Erythroblast (primary cell): ENCODE data around the gene MUC2.

ENCODE experiments used
- GATA1 ChIP-seq: IDR thresholded peaks from 2 replicates; pipeline ENCODE4 v1.6.1; 2011; ENCODE audit warnings: low read depth, mild to moderate bottlenecking, control low read depth, low read length, moderate library complexity
- POLR2A ChIP-seq: IDR thresholded peaks from 2 replicates; pipeline ENCODE4 v1.6.1; 2011; ENCODE audit warnings: mild to moderate bottlenecking, low read length

DNA sequence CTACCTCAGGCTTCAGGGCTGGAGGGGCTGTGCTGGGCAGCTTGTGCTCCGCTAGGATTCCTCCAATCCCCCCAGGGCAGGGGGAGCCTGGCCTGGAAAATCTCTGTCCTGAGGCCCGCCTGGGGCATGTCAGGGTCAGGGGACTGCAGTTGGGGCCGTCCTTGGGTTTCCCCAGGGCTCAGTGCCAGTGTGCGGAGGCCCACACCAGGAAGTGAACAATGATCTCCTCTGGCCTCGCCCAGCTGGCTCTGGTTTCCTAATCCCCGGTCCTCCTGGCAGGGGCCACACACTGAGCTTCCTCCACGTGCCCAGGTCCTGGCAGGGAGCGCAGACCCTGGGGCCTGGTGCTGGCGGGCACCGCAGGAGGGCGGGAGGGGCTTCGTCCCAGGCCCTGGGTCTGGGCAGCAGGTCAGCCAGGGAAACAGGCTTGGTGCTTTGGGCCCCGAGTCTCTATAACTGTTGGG, 1.4 kb upstream of the MUC2 start:
- TF ChIP-seq POLR2A (no peak), GATA1 (no peak)
